Activated T-cell treated with anti-CD3 and anti-CD28 coated beads, Interleukin-2, amount 50 U/mL, for 4 hours (primary cell): ENCODE data around the gene NLRP14. TPM values are rescaled to one million over a fixed set of nuclear protein-coding genes. Genes with fewer than 3 reads are reported as not detected.

Experiments
- ATAC-seq, 2 donors: fragments of 200-7000 bp; cut with Tn5 transposase; one replicate each; pipeline ENCODE4 v1.10.0; 2021
- DNase-seq: peaks from one replicate; pipeline ENCODE4 v3.0.0-alpha.2; 2020
- H3K27me3 Mint-ChIP-seq: one replicate; pipeline ENCODE4 v1.8.0; 2021; ENCODE audit warnings: low read depth, mixed read lengths
- H3K36me3 Mint-ChIP-seq: one replicate; pipeline ENCODE4 v1.8.0; 2022; ENCODE audit warnings: mixed read lengths; ENCODE audit not compliant: insufficient read depth
- H3K4me1 Mint-ChIP-seq: one replicate; pipeline ENCODE4 v1.8.0; 2021; ENCODE audit warnings: low read depth, mixed read lengths
- H3K4me3 Mint-ChIP-seq: one replicate; pipeline ENCODE4 v1.8.0; 2021; ENCODE audit warnings: mild to moderate bottlenecking, moderate library complexity, mixed read lengths
- H3K9me3 Mint-ChIP-seq: one replicate; pipeline ENCODE4 v1.8.0; 2021; ENCODE audit warnings: mixed read lengths
- total RNA-seq, 3 donors: library from RNA; stranded (reverse); gene quantifications; one replicate each; pipeline ENCODE4 v1.2.1, GENCODE V29; 2021

The NLRP14 gene
- total RNA-seq, result not detected

GRCh38 chr11:7020183-7020917 is at the start of gene NLRP14, which contains the start of gene ZNF214:
TSS of gene NLRP14 (plus strand) at chr11:7020479. CDS start at chr11:7038587, 18,108 bp downstream.
TSS of gene ZNF214 (minus strand) at chr11:7020346. CDS start at chr11:7002835, 17,511 bp downstream.
- ATAC-seq, result peak in 1 of 2 donors; percentile 18
- H3K36me3 Mint-ChIP-seq, result no peaks in the 10 kb centered on the region

DNA sequence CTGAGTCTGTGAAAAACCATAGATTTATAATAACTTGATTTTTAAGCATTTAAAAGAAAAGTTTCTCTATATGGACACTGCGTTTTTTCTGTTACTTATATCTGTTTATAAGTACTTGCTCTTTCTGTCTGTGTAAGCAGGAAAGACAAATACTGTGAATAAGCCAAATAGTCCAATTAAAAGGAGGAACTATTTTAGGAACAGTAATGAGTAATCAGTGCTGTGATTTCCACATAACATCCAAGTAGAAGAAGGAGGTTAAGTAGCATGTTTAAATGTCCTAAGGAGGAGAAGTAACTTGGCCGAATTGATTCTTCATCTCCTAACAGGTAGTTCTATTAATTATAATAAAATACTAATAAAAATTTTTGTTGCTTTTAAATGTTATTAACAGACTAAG is 40.9 kb upstream of the NLRP14 start:
- Mint-ChIP-seq H3K4me3 (no peak overlapping the region), H3K27me3 (peaks cover 9% of the 10 kb centered on the region)

More at GRCh38 chr11:7020183-7020917, at the start of gene NLRP14, which contains the start of gene ZNF214:
- no peak for DNase-seq
- Mint-ChIP-seq H3K9me3 (no peaks in the 10 kb centered on the region), H3K4me3 (no peak within 1 kb of the TSS), H3K4me1 (no peaks in the 10 kb centered on the region), H3K27me3 (peaks cover 35% of the 10 kb centered on the region)

DNA sequence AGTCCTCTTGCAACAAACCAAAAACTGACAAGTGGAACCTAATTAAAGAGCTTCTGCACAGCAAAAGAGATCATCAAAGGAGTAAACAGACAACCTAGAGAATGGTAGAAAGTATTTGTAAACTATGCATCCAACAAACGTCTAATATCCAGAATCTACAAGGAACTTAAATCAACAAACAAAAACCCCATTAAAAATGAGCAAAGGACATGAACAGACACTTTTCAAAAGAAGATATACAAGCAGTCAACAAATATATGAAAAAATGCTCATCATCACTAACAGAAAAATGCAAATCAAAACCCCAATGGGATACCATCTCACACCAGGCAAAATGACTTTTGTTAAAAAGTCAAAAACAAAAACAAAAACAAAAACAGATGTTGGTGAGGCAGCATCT is 33.8 kb upstream of the NLRP14 start:
- no peak for ATAC-seq
- H3K4me3 Mint-ChIP-seq, result no peak overlapping the region
- H3K36me3 Mint-ChIP-seq, result no peaks in the 10 kb centered on the region
- H3K27me3 Mint-ChIP-seq, result peaks cover 8% of the 10 kb centered on the region
- H3K9me3 Mint-ChIP-seq, result no peaks in the 10 kb centered on the region
- DNase-seq, result no peak
- H3K4me1 Mint-ChIP-seq, result no peaks in the 10 kb centered on the region

More for the DNA sequence above, 40.9 kb upstream of the NLRP14 start:
- Mint-ChIP-seq H3K4me1 (no peaks in the 10 kb centered on the region), H3K9me3 (peaks cover 5% of the 10 kb centered on the region), H3K36me3 (no peaks in the 10 kb centered on the region)
- ATAC-seq (no peak), DNase-seq (no peak)

DNA sequence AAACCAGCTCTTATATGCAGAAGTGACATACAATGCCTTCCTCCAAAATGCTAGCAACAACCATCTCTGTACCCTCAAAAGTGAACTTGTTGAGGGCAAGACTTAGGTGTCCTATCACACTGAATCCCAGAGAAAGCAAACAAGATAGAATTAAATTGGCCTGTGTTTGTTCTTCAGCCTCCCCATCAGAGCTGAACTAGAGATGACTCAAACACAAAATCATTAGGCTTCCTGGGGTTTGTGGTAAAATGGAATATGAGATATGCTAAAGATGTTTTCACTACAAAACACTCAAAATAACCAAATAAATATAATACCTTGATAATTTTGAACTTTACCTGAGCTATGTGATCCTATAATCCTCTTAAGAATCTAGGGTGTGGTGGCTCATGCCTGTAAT is 31.8 kb upstream of the NLRP14 start:
- Mint-ChIP-seq H3K4me3 (no peak overlapping the region), H3K9me3 (no peaks in the 10 kb centered on the region), H3K4me1 (no peaks in the 10 kb centered on the region), H3K36me3 (no peaks in the 10 kb centered on the region), H3K27me3 (peaks cover 7% of the 10 kb centered on the region)
- DNase-seq (no peak), ATAC-seq (no peak)

DNA sequence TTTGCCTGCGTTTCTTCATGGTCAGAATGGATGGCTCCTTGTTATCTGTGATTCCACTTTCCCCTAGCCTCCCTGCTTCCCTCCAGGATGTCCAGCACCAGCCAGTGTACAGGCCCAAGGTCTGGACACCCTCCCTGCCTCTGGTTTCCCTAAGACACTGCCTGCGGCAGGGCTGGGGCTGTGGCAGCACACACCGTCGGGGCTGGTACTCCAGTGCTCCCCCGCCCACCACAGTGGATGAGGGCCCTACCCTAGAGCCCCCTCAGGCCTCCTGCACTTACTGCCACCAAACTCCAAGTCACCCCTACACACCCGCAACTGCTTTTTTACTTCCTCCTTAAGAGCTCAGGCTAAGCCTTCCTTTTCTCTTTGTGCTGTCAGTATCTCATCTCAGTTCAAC is 29.1 kb upstream of the NLRP14 start:
- no peak for ATAC-seq
- Mint-ChIP-seq H3K36me3 (no peaks in the 10 kb centered on the region), H3K9me3 (no peaks in the 10 kb centered on the region), H3K4me1 (no peaks in the 10 kb centered on the region), H3K4me3 (no peak overlapping the region), H3K27me3 (peaks cover 2% of the 10 kb centered on the region)
- DNase-seq, result no peak

DNA sequence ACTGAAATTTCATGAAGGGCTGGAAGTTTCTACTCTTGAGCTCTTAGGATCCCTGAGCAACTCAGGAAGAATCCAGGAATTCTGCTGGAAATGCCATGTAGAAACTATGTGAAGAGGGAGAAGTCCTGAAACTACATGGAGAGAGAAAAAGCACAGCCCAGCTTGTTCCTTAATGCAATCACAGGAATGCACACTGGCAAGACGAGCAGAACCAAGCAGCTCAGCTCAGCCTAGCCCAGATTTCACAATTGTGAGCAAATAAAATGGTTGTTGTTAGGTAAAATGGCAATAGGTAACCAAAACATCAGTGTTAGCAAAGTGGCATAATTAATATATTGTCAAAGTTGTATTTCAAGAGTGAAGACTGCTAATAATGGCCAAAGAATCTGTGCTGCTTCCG is 28.3 kb upstream of the NLRP14 start:
- Mint-ChIP-seq H3K4me1 (no peaks in the 10 kb centered on the region), H3K27me3 (peaks cover 2% of the 10 kb centered on the region), H3K9me3 (no peaks in the 10 kb centered on the region), H3K4me3 (no peak overlapping the region), H3K36me3 (no peaks in the 10 kb centered on the region)
- no peak for ATAC-seq
- no peak for DNase-seq

GRCh38 chr11:6992457-6993417 is 27.5 kb upstream of the NLRP14 start:
- peaks cover 2% of the 10 kb centered on the region for H3K27me3 Mint-ChIP-seq
- H3K4me1 Mint-ChIP-seq, result no peaks in the 10 kb centered on the region
- no peak overlapping the region for H3K4me3 Mint-ChIP-seq
- ATAC-seq, result no peak
- H3K36me3 Mint-ChIP-seq, result no peaks in the 10 kb centered on the region
- no peak for DNase-seq
- H3K9me3 Mint-ChIP-seq, result no peaks in the 10 kb centered on the region

GRCh38 chr11:6995703-6996102 is 24.6 kb upstream of the NLRP14 start:
- ATAC-seq (no peak), DNase-seq (no peak)
- Mint-ChIP-seq H3K27me3 (peaks cover 5% of the 10 kb centered on the region), H3K4me3 (no peak overlapping the region), H3K9me3 (no peaks in the 10 kb centered on the region), H3K36me3 (no peaks in the 10 kb centered on the region), H3K4me1 (no peaks in the 10 kb centered on the region)

DNA sequence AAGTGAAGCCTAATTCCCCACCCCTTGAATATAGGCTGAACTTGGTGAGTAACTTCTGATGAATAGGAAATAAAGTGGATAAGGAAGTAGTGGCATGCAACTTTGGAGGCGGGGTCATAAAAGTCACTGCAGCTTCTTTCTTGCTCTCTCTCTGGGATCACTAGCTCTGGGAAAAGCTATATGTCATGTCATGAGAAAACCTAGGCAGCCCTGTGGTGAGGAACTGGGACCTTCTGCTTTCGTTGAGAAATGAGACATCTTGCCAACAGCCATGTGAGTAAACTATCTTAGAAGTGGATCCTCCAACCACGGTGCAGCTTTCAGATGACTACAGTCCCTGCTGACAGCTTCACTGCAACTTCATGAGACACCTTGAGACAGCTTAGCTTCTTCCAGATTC is 15.8 kb upstream of the NLRP14 start:
- Mint-ChIP-seq H3K9me3 (no peaks in the 10 kb centered on the region), H3K4me3 (no peak overlapping the region), H3K36me3 (no peaks in the 10 kb centered on the region), H3K4me1 (no peaks in the 10 kb centered on the region), H3K27me3 (peaks cover 23% of the 10 kb centered on the region)
- ATAC-seq, result no peak
- no peak for DNase-seq

DNA sequence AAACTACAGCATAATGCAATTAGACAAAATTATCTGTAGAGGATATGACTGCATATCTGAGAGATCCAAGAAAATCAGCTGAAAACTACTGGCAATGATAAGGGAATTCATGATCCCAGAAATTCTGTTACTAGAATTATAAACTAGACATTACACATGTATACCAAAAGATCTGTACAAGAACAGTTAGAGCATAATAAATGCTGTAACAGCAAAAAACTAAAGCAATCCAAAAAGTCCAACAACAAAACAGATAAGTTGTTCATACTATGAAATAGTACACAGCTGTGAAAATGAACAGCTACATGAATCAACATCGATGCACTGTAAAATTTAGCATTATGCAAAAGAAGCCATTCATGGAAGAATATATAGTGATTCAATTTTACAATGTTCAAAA is 6.2 kb upstream of the NLRP14 start:
- H3K4me1 Mint-ChIP-seq, result no peaks in the 10 kb centered on the region
- H3K27me3 Mint-ChIP-seq, result peaks cover 6% of the 10 kb centered on the region
- ATAC-seq (no peak), DNase-seq (no peak)
- no peak overlapping the region for H3K4me3 Mint-ChIP-seq
- no peaks in the 10 kb centered on the region for H3K9me3 Mint-ChIP-seq
- H3K36me3 Mint-ChIP-seq, result no peaks in the 10 kb centered on the region

DNA sequence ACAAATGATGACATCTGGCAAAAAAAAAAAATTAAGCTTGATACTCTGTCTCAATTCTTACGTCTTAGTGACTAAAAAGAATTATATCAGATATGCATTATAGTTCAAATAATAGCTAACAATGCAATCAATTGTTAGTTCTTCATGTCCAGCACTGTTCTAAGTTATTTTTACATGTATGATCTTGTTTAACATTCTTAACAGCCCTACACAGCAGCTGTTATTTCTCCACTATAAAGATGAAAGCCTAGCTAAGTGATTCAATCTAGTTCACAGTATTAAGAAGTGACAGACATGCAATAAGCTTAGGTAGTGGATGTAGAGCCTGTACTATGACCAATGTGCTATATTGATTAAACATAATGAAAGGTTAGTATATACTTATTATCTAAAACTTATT is 4.3 kb upstream of the NLRP14 start:
- DNase-seq (no peak), ATAC-seq (no peak)
- H3K9me3 Mint-ChIP-seq, result no peaks in the 10 kb centered on the region
- peaks cover 18% of the 10 kb centered on the region for H3K27me3 Mint-ChIP-seq
- no peaks in the 10 kb centered on the region for H3K4me1 Mint-ChIP-seq
- H3K4me3 Mint-ChIP-seq, result no peak overlapping the region
- no peaks in the 10 kb centered on the region for H3K36me3 Mint-ChIP-seq

- no peak overlapping the region for H3K4me3 Mint-ChIP-seq
Observed at GRCh38 chr11:7019500-7020182, 638 bp upstream of the NLRP14 start.

GRCh38 chr11:7021318-7021717 is 1.0 kb downstream of the NLRP14 start:
- Mint-ChIP-seq H3K4me1 (no peaks in the 10 kb centered on the region), H3K27me3 (peaks cover 35% of the 10 kb centered on the region), H3K9me3 (no peaks in the 10 kb centered on the region), H3K36me3 (no peaks in the 10 kb centered on the region), H3K4me3 (no peak overlapping the region)
- no peak for ATAC-seq
- DNase-seq, result no peak

More at GRCh38 chr11:7019500-7020182, 638 bp upstream of the NLRP14 start:
- peaks cover 35% of the 10 kb centered on the region for H3K27me3 Mint-ChIP-seq
- no peaks in the 10 kb centered on the region for H3K36me3 Mint-ChIP-seq
- ATAC-seq, result peak; percentile 14 to 25
- no peaks in the 10 kb centered on the region for H3K9me3 Mint-ChIP-seq
- H3K4me1 Mint-ChIP-seq, result no peaks in the 10 kb centered on the region
- no peak for DNase-seq

DNA sequence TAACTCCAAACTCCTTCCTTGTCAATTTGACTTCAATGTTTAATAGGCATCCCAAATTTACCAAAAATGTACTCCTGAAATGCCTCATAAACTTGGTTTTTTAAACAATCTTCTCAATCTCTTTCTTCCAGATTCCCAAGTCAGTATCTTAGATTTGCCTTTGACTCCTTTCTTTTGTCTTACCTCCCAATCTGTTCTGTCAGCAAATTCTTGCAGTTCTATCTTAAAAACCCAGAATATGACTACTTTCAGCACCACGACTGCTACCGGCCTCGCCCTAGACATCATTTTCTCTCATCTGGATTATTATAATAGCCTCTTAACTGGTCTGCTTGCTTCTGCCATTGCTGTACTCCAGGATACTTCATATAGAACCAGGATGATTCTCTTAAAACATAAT is 7.9 kb downstream of the NLRP14 start:
- H3K9me3 Mint-ChIP-seq, result no peaks in the 10 kb centered on the region
- no peaks in the 10 kb centered on the region for H3K4me1 Mint-ChIP-seq
- H3K4me3 Mint-ChIP-seq, result no peak overlapping the region
- no peak for DNase-seq
- peaks cover 2% of the 10 kb centered on the region for H3K27me3 Mint-ChIP-seq
- no peaks in the 10 kb centered on the region for H3K36me3 Mint-ChIP-seq
- ATAC-seq, result no peak
